GM19438 (cell line): ENCODE data around the gene INPP5A.

Source experiments
- ATAC-seq: cut with Tn5 transposase; IDR thresholded peaks from one replicate; pipeline ENCODE4 v1.9.1; 2021; ENCODE audit warnings: low read depth; ENCODE audit not compliant: unreplicated experiment

INPP5A gene

DNA sequence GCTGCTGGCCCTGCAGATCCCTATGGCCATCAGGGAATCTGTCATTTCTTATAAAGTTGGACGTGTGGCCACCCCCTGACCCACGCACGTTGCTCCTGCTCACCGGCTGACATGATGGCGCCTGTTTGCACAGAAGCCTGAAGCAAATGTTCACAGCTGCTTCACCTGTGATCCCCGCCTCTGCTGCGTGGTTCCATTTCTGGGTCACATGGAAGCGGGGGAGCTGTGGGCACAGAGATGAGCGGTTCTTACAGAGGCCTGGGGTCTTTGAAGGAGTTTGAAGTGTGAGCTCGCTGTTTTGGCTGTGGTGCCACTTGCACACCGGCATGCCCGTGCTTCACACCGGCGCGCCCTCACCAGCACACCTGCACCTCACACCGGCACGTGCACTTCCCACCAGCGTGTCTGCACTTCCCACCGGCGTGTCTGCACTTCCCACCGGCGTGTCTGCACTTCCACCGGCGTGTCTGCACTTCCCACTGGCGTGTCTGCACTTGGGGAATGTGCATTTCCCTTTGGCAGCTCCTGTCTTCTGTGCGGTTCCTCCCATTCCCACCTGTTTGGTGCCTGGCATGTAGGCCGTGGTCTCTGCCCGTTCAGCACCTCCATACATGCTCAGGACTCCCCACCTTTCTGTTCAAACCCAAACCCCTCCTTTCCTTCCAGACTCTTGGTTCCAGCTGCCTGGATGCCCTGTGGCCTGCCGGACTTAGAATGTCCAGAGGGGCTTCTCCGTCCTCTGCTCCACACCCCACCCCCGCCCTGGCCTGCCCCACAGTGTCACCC, 86.7 kb downstream of the INPP5A start:
- ATAC-seq: no peak

DNA sequence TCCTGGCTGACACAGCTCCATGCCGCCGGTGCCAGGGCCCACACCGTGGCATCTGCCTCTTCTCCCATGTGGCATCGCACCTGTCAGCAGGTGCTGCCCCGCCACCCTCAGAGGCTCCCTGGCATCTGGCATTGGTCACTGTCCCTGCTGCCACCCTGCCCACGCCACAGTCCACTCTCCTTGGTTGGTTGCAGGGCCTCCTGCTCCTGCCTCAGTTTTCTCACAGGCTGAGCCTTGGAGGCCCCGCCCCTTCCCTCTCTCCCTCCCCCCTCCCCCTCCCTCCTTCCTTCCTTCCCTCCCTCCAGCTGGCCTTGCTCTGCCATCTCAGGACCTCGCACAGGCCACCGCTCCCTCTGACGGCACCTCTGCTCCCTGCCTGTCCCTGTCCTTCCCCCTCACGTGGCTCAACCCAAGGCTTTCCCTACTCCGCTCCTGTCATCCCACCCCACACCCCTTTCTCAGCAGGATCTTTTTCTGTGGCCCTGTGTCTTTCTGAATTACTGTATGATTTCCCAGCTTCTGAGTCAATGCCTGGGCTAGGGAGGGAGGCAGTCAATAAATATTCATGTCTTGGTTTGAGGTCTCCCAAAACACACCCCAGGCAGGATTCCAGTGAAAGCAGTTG, 87.4 kb downstream of the INPP5A start:
- no peak for ATAC-seq

DNA sequence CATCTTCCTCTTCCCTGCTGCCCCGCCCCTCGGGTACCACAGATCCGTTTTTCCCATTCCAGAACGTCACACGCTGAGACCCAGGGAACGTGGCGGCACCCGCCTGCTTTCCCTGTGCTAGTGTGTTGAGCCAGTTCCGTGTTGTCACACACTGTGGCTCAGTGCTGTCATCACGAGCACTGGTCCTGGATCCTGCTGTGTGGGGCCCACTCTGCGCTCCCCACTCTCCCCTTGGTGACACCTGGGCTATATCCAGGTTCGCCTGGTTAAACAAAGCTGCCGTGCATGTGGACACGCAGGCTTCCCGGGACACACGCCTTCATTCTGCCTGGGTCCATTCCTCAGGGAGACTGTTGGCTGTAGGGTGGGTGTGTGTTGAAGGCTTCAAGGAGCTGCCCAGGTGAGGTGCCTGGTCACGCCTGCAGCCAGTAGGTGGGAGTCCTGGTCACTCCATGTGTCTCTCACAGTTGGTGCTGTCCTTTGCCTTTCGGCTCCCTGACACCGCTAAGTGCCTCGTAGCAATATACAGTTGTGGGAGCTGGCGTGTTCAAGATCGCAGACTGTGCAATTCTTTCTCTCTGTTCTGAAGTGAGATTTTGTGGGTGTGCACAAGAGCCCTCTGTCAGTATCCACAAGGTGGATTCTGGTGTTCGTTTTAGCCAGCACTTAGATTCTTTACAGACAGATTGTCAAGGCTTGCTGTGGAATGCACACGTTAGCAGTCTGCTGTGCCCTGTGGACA, 88.6 kb downstream of the INPP5A start:
- no peak for ATAC-seq

DNA sequence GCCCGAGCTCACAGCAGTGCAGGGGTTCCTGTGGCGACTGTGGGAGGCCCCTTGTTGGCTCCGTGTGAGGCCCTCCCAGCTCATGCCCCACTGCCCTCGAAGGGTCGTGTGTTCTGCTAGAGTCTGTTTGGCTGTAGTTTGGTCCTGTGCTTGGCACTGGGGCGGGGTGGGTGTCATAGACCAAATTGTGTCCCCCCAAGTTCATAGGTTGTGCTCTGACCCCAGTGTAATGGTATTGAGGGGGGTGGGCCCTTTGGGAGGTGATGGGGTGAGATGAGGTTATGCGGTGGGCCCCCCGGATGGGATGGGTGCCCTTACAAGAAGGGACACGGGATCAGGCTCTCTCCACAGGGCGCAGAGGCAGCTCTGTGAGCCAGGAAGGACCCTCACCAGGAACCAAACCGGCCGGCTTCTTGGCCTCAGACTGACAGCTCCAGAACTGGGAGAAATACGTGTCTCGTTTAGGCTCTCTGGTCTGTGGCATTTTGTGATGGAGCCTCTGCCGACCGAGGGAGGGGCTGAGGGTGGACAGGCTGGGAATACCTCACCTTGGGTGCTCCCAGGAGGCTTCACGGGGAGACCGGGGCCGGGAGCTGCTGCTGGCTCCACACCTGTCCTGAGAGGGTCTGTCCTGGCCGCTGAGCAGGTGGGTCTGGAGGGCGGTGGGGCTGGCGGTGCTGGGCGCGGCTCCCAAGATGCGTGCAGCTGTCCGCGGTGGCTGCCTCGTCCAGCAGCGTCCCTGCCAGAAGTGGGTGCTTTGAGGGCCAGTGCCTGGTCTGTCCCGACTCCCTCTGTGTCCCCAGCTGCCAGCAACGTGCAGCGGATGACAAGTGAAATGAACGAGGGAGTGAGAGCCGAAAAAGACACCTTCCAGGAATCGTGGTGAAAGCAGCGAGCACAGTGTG, 89.4 kb downstream of the INPP5A start:
- no peak for ATAC-seq

DNA sequence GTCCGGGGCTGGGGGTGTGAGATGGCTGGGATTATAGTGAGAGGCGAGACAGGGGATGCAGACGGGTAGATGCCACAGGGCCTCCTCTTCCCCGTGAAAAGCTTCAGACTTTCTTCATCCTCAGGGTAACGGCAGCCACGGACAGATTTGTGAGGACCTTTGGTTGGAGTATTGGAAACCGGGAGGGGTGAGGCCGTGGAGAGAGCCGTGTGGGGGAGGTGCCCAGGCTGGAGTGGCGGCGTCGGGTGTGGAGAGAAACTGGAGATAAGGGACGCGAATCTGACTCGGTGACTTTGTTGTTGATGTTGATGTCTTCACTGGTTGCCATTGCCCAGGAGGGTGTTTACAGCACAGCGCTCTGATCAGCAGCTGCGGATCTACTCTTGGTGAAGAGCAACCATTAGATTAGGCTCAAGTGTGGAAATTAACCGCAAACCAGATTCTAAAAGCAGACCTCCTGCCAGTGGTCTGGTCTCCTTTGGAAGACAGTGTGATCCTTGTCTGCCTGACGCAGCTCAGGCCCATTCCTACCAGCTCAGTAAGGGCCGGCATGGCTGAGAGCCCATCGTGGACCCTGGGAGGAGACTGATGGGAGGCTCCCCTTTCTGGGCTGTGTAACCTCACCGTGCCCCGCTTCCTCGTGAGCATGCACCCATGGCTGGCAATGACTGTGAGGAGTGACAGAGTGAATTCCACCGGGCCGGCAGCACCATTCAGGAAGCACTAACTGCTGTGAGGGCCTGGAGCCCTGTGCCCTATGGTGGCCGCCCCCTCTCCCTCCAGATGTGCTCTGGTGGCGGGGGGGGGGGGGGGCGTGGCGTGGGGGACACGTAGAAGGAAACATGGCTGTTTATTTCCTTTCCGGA, 90.3 kb downstream of the INPP5A start:
- ATAC-seq: no peak

DNA sequence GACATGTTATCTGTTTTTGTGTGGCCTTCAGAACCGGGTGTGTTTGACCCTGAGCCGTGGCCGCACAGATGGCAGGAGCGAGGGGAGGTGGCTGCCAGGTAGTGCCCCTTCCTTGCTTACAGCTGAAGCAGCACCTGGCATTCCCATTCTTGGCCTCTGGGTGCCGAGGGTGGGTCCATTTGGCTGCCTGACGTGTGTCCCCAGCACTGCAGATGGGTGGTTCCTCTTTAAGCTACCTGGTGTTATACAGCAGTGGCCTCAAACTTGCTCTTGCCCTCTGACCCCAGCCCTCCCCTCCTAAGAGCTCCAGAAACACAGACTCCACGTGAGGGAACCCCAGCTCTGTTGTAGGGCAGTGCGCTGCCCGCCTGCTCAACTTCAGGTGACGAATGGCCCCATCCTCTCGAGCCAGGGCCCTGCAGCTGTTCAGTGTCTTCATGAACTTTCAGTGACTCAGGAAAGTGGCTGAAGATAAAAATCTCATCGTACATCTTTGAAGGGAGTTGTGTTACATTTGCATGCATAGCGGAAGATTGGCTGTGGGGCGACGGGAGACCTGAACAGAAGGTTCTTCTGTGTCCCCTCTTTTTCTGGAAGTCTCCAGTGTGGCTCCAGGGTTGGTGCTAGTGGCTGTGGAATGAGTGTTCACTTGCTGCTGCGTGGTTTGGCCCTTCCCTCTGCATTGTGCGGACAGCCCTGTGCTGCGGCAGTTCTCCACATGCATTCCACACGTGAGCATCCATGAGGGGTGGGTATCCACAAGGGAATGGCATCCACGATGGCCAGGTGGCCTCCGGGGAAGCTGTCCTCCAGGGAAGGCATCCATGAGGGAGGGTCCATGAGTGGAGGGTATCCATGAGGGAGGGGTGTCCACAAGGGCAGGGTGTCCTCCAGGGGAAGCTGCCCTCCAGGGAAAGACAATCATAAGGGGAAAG, 91.6 kb downstream of the INPP5A start:
- no peak for ATAC-seq

DNA sequence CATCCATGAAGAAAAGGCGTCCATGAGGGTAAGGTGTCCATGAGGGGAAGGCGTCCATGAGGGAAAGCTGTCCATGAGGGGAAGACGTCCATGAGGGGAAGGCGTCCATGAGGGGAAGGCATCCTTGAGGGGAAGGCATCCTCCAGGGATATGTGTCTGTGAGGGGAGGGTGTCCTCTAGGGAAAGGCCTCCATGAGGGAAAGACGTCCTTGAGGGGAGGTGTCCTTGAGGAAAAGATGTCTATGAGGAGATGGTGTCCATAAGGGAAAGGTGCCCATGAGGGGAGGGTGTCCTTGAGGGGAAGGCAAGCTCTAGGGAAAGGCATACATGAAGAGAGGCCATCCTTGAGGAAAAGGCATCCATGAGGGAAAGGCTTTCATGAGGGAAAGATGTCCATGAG, 92.6 kb downstream of the INPP5A start:
- ATAC-seq: no peak

DNA sequence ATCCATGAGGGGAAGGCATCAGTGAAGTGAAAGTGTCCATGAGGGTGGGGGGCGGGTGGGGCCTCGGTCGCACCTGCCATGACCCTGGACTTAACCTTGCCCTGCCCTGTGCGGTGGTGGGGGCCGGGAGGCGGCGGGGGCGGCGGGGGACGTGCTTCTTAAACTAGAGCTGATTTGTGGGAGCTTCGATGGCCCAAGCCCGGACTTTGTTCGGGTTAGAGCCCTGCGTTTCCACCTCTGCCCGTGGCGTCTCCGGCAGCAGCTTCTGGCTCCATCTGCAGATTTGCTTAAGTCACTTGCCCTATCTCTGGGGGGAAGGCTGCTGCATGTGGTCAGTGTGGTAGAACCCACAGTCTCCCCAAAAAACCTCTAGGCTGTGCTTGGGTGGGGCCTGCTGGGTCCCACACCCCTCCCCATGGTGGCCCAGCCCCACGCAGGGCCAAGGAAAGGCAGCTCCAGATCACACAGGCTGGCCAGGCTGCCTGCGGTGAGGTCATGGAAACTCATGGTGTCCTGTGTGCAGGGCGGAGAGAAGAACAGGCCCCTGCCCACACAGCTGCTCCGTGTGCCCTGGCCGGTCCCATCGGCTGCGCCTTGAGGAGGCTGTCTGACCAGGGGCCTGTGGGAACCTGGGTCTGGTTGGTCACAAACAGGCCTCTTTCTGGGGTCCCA, 93.2 kb downstream of the INPP5A start:
- no peak for ATAC-seq

DNA sequence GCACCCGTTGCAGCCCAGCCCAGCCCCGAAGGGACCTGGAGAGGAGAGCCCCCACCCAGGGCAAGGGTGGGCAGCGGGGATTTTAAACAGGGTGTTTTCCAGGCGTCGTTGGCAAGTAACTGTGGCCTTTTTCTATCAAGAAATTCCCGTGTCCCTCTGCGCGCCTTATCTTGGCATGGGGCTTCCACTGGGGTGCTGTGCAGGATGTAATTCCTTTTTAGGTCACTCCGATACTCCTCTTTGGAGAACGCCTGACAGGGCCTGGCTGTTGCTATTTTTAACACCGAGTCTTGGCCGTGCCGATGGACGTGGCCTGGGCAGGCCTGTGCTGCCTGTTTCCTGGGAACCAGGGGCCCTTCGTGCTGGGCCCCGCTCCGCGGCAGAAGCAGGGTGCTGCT, 93.8 kb downstream of the INPP5A start:
- ATAC-seq: no peak

DNA sequence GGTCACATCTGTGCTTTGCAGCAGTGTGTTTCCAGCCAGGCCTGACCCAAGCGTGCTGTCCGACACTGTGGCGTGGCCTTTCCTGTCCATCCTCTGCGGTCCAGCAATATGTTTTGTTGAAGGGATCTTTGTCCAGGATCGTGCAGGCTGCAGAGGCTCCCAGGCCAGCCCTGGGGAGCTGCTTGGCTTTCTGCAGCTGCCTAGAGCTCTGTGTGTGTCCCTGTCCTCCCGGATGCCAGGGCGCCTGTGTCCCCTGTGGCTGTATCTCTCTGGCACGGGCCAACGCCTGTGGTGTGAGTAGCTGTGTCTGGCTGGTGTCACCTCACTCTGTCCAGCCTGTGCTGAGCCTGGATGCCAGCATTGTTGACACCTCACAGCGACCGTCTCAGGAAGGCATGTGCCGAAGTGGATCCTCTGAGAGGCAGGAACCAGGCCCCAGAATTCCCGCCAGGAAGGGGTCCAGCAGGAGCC, 94.5 kb downstream of the INPP5A start:
- no peak for ATAC-seq

DNA sequence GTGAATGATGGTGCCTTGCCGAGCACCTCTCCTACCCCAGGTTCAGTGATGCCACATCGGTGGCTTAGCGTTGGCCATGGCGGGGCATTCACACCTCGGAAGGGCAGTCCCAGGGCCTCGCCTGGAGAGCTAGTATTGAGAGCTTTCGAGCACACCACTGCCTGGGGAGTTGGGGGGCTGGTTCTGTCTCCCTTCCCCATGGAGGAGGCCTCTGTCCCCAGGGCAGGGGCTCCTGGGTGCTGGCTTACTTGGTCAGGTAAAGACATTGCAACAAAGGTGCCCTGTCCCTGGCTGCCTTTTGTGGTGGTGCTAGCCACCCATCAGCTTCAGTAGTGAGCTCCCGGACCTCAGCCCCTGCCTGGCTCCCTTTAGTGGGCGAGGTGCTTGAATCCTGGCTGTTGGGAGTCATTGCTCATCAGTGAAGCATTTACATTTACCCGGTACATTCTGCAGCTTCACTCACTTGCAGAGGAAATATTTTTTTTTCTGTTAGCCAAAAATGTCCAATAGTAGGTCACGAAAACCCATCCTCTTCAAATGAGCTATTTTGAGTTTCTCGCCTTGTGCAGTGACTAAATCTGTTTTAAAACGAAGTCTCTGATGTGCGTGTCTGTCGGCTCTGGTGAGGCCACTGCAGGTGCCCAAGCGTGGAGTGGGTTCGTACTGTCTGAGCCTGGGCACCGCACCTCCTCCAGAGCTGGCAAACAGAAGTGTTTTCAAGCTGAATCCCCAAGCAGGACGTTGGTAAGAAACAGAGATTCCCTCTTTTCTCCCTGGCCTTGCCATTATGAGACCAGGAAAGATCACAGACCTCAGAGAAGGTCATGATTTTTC, 95.5 kb downstream of the INPP5A start:
- no peak for ATAC-seq

DNA sequence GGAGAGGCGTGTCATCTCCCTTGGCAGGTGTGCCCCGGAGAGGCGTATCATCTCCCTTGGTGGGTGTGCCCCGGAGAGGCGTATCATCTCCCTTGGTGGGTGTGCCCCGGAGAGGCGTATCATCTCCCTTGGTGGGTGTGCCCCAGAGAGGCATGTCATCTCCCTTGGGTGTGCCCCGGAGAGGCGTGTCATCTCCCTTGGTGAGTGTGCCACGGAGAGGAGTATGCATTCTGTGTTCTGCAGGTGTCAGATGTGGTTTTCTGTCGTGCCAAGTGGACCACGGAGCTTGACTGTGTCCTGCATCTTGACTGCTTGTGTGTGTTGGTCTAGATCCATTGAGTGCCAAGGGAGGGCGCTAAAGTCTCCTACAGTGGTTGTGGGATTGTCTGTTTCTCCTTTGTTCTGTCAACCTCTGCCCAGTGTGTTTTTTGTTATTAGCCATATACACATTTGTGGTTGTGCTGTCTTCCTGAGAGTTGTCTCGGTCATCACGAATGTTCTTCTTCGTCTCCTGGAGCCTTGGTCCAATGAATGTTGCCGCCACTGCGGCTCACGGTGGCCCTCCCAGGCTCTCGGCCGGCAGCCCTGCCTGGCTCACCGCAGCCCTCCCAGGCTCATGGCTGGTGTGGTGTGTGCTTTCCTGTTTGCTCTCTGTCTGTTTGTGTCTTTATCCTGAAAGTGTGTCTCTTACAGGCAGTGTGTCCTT, 96.8 kb downstream of the INPP5A start:
- no peak for ATAC-seq

DNA sequence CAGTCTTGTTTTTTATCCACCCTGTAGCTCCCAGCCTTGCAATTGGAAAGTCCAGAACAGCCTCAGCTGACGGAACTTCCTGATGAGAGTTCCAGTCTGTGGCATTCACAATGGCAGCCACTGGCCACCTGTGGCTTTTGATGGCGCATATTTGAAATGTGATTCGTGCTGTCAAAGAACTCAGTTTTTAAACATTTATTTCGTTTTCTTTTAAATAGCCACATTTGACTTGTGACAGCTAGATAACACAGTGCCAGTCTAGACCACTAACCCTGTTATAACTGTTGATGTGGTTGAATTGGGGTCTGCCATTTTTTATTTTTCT, 97.3 kb downstream of the INPP5A start:
- ATAC-seq: no peak

DNA sequence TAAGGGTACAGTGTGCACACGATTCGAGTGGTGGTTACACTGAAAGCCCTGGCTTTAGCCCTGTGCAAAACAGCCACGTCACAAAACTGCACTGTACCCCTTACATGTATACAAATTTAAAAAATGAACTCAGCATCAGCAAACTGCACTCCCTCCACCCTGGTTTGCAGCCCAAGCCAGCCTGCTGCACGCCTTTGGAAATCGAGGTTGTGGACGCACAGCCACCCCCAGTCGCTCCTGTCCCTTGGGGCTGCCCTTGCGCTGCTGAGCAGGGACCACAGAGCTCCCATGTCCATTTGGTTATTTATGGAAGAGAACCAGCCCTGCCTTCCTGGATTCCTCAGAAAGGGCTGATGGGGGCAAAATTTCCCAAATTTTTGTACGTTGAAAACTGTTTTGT, 98.8 kb downstream of the INPP5A start:
- no peak for ATAC-seq

DNA sequence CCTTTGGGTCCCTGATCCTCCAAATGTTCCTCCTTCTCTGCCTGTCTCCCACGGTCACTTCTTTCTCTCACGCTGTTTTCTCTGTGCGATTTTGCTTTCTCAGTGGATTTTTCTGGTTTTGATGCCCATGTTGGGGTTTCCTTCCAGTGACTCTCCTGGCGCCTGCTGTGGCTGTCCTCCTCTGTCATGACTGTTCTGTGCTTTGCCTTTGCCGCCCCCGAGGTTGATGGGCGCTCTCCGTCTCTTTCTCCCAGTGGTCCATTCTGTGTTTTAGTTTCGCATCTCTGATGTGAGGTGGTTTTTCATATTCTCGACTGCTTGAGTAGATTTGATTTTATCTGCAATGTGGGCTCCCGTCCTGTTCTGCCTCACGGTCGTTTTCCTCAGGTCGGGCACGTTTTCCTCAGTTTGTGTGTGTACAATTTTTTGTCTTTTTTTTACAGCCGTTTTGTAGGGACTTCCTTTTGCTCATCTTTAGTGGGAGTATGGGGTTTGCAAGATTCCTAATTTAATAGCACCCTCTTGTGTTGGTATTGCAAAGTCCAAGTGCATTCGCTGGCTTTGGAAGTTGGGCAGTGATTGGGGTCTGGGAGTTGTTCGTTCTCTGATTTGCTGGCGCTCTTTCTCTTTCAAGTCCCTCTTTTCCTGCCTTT, 100.0 kb downstream of the INPP5A start:
- no peak for ATAC-seq

DNA sequence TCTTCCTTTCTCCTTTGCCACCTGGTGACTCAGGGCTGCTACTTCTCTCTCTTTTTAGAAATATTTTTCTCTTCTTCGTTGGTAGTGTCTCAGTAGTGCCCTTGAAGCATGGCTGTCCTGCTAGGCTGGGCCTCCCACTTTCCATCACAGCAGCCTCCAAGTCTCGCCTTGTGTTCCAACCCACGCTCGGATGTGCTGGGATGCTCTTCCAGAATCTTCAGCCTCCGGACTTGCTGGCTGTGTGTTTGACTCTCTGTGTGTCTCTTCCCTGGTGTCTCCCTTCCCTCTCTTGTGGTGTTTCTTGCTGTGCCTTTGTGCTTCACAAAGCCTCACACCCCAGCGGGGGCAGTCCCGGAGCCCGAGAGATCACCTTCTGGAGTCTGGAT, 100.5 kb downstream of the INPP5A start:
- ATAC-seq: no peak
